Fibroblast of gingiva (primary cell): Measurements from ENCODE around the gene C3orf49.

Experiments used
- DNase-seq: peaks from one replicate; pipeline ENCODE4 v3.0.0-alpha.2; 2011; ENCODE audit warnings: low read depth

C3orf49 gene

DNA sequence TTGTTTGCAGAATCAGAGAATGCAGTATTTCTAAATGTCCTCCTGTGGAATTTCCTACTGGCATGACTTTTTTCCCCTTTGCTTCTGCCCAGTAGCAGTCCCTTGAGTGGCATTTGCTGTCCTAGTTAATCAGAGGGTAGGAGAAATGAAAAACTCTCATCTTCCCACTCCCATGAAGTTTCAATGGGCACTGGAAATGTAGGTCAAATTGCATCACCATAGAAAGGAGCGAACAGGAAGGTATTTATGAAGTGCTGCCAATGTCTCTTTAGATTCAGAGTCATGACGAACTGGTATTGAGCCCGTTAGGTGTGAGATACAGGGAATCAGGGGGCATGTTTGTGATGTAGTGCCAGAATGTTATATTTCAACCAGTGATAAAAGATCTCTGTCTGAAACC, 67.8 kb downstream of the C3orf49 start:
- DNase-seq = no peak

DNA sequence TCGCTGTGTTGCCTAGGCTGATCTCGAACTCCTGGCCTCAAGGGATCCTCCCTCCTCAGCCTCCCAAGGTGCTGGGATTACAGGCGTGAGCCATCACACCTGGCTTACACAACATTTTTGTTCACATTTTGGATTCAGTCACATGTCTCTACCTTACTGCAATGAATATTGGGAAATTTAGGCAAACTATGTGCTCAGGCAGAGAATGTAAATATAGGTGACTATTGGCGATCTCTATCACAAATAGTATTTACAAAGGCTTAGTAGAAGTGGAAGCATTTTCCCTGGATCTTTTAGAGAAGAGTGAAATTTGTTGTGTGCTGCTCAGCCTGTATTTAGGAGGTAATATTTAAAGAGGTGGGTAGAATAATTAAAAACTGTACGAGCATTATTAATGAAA, 72.4 kb downstream of the C3orf49 start:
- no peak for DNase-seq

DNA sequence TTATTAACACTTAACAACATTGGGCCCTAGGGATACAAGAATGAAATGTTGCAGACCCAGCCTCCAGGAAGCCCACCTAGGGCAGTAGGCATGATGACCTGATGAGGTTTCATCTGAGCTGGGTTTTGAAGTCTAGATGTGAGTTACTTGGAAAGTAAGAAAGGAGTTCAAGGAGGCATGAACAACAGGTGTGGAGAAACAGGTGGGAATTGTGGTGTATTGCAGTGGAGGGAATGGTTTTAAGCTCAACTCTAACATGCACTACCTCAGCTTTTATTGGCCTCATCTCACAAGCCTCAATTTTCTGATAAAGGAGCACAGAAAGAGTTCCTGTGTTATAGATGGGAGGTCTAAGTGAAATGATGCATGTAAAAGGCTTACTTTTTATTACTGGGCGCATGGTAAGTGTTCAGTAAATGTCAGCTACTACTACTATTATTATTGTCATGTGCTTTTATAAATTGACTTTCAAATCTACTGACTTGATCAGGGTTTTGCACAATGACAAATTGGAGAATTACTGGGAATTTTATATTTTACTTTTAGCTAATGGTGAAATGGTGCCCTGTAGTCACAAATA, 73.8 kb downstream of the C3orf49 start:
- DNase-seq = no peak

- no peak for DNase-seq
These were observed 76.5 kb downstream of the C3orf49 start for GRCh38 chr3:63895422-63896189.

DNA sequence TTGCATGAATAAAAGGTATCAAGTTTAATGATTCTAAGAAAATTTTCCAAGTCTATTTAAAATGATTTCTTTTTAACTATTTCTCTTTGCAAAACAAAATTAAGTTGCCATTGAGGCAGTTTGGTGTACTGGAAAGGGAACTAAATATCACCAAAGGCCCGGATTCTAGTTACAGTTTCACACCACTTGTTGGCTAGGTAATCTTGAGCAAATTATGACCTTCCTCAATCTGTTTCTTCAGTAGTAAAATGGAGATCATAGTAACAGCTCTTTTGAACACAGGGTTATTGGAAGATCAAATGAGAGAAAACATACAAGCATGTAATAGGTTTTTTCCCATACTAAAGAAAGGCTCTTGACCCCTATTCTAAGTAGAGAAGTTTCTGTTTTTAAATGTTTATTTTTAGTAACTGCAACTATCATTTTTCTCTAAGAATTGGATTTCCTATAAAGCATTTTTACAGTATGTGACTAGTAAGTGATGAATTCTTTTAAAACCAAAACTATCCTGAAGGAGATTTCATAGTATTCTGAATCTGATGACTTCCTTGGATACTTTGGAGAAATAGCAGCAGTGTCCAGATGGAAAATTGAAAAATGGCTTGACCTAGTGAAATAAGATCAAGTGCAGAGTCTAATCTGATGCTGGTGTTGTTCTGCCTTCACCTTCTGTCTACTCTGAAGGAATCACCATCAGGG, 77.4 kb downstream of the C3orf49 start:
- no peak for DNase-seq
